PC-9 (cell line): ENCODE data around the gene PGC. TPM values are rescaled to one million over a fixed set of nuclear protein-coding genes. Genes with fewer than 3 reads are reported as not detected.

ENCODE experiments used
- BruUV-seq: library from RNA; stranded (reverse); fragments of 400-500 nt; replicated peaks from 2 replicates; lab custom pipeline; 2021; lab: Mats Ljungman, UMichigan
- CTCF ChIA-PET: fragments of 300-600 bp; sonication (Branson Sonifier 250); formaldehyde crosslinking; loops from one replicate; lab custom pipeline; 2022; ENCODE audit warnings: antibody characterized with exemption; lab: Charles Lee
- POLR2A ChIA-PET: fragments of 300-600 bp; sonication (Branson Sonifier 250); formaldehyde crosslinking; loops from one replicate; lab custom pipeline; 2022; ENCODE audit warnings: antibody characterized with exemption; ENCODE audit not compliant: unreplicated experiment; lab: Charles Lee
- DNase-seq, 2 experiments: peaks; one replicate each; pipeline versions ENCODE4 v3.0.0 to v3.0.0-alpha.2; 2015 to 2022; ENCODE audit warnings: mixed read lengths in 1 of 2
- H2AFZ ChIP-seq: fragments of 200-600 bp; sonication (generic); 2 replicates; pipeline ENCODE4 v1.8.1; 2017; ENCODE audit warnings: antibody characterized with exemption
- H3F3A ChIP-seq: fragments of 200-600 bp; sonication (generic); 2 replicates; pipeline ENCODE4 v1.8.1; 2017; ENCODE audit warnings: antibody characterized with exemption, mild to moderate bottlenecking, low read depth; ENCODE audit not compliant: insufficient read depth
- H3K27ac ChIP-seq: fragments of 200-600 bp; sonication (generic); 2 replicates; pipeline ENCODE4 v1.6.1; 2016; ENCODE audit warnings: mixed run types
- H3K27me3 ChIP-seq: fragments of 200-600 bp; sonication (generic); 2 replicates; pipeline ENCODE4 v1.6.1; 2016; ENCODE audit warnings: low read depth, mixed run types; ENCODE audit not compliant: insufficient read depth
- H3K36me3 ChIP-seq: fragments of 200-600 bp; sonication (generic); 2 replicates; pipeline ENCODE4 v1.6.1; 2016; ENCODE audit warnings: low read depth, mixed run types
- H3K4me1 ChIP-seq: fragments of 200-600 bp; sonication (generic); replicated peaks from 2 replicates; pipeline ENCODE4 v1.6.1; 2016; ENCODE audit warnings: mixed run types; ENCODE audit not compliant: insufficient read depth
- H3K4me2 ChIP-seq: fragments of 200-600 bp; sonication (generic); 2 replicates; pipeline ENCODE4 v1.6.1; 2017; ENCODE audit warnings: mixed run types
- H3K4me3 ChIP-seq: fragments of 200-600 bp; sonication (generic); 2 replicates; pipeline ENCODE4 v1.6.1; 2016; ENCODE audit warnings: mixed run types
- H3K79me2 ChIP-seq: fragments of 200-600 bp; sonication (generic); 2 replicates; pipeline ENCODE4 v1.6.1; 2017; ENCODE audit warnings: low read depth, mixed run types
- H3K9me2 ChIP-seq: fragments of 200-600 bp; sonication (generic); 2 replicates; pipeline ENCODE4 v1.8.1; 2017; ENCODE audit warnings: mild to moderate bottlenecking; ENCODE audit not compliant: insufficient read depth
- H3K9me3 ChIP-seq: fragments of 200-600 bp; sonication (generic); 2 replicates; pipeline ENCODE4 v1.8.1; 2016; ENCODE audit warnings: low read depth; ENCODE audit not compliant: insufficient read depth
- H4K20me1 ChIP-seq: fragments of 200-600 bp; sonication (generic); 2 replicates; pipeline ENCODE4 v1.8.1; 2017; ENCODE audit not compliant: insufficient read depth
- EZH2 ChIP-seq: fragments of 200-600 bp; sonication (generic); IDR thresholded peaks from 2 replicates; pipeline ENCODE4 v1.8.0; 2017; ENCODE audit warnings: antibody characterized with exemption, low read depth
- intact Hi-C: fragments of 100-400 bp; cut with micrococcal nuclease; formaldehyde crosslinking; loops from one replicate; pipeline ENCODE4 v1.10.0; 2022; ENCODE audit not compliant: unreplicated experiment
- total RNA-seq: library from RNA; stranded (reverse); gene quantifications from 2 replicates; pipeline ENCODE4 v1.2.3, GENCODE V29; 2021
- TF ChIP-seq, protein P1 (sequence below): fragments of 200-600 bp; sonication (generic); conservative IDR thresholded peaks from 2 replicates; pipeline ENCODE4 v1.6.1; 2017; ENCODE audit warnings: mixed run types, antibody characterized with exemption, mild to moderate bottlenecking, moderate library complexity

Gene PGC
- total RNA-seq, 1 experiment from 2014 or later, result not detected

- Histone ChIP-seq H3K27me3 (no peaks in the 10 kb centered on the region), H4K20me1 (no peaks in the 10 kb centered on the region), H3K4me1 (peaks cover 35% of the 10 kb centered on the region), H3K27ac (no peak overlapping the region), H3K79me2 (no peaks in the 10 kb centered on the region), H3K4me2 (no peak overlapping the region), H3F3A (peaks cover 30% of the 10 kb centered on the region), H3K4me3 (no peak overlapping the region), H3K36me3 (no peaks in the 10 kb centered on the region), H2AFZ (no peak overlapping the region), H3K9me3 (no peaks in the 10 kb centered on the region), H3K9me2 (no peaks in the 10 kb centered on the region)
- BruUV-seq, result no TSS peak
- no peak for DNase-seq
- intact Hi-C loops, result no loop called here
- TF ChIP-seq, protein P1, sequence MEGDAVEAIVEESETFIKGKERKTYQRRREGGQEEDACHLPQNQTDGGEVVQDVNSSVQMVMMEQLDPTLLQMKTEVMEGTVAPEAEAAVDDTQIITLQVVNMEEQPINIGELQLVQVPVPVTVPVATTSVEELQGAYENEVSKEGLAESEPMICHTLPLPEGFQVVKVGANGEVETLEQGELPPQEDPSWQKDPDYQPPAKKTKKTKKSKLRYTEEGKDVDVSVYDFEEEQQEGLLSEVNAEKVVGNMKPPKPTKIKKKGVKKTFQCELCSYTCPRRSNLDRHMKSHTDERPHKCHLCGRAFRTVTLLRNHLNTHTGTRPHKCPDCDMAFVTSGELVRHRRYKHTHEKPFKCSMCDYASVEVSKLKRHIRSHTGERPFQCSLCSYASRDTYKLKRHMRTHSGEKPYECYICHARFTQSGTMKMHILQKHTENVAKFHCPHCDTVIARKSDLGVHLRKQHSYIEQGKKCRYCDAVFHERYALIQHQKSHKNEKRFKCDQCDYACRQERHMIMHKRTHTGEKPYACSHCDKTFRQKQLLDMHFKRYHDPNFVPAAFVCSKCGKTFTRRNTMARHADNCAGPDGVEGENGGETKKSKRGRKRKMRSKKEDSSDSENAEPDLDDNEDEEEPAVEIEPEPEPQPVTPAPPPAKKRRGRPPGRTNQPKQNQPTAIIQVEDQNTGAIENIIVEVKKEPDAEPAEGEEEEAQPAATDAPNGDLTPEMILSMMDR, result no peak
- no peak for TF ChIP-seq EZH2
- ChIA-PET POLR2A (no interaction called here), CTCF (no interaction called here)
Observed at GRCh38 chr6:41715795-41716515, 31.2 kb downstream of the PGC start.

- no TSS peak for BruUV-seq
- H4K20me1 ChIP-seq, result no peaks in the 10 kb centered on the region
- H3K4me2 ChIP-seq, result 0 out of 2 replicates have a peak overlapping the region, but pooled peaks have one; percentile 65
- peaks cover 30% of the 10 kb centered on the region for H3F3A ChIP-seq
- no peaks in the 10 kb centered on the region for H3K9me3 ChIP-seq
- H3K9me2 ChIP-seq, result no peaks in the 10 kb centered on the region
- H3K27me3 ChIP-seq, result no peaks in the 10 kb centered on the region
- peaks cover 35% of the 10 kb centered on the region for H3K4me1 ChIP-seq
- H2AFZ ChIP-seq, result no peak overlapping the region
- no peak overlapping the region for H3K27ac ChIP-seq
- CTCF ChIA-PET, result no interaction called here
- peak in 1 of 2 experiments; percentile 20 for DNase-seq
- H3K79me2 ChIP-seq, result no peaks in the 10 kb centered on the region
- intact Hi-C loops, result no loop called here
- TF ChIP-seq EZH2, result no peak
- TF ChIP-seq, protein P1, result no peak
- POLR2A ChIA-PET, result no interaction called here
- H3K4me3 ChIP-seq, result no peak overlapping the region
- H3K36me3 ChIP-seq, result no peaks in the 10 kb centered on the region
Observed at GRCh38 chr6:41714556-41715273, 32.5 kb downstream of the PGC start.

- DNase-seq, result no peak
- no TSS peak for BruUV-seq
- H3K79me2 ChIP-seq, result no peaks in the 10 kb centered on the region
Observed at GRCh38 chr6:41713650-41714291, 33.4 kb downstream of the PGC start.

More at GRCh38 chr6:41713650-41714291, 33.4 kb downstream of the PGC start:
- H3K36me3 ChIP-seq, result no peaks in the 10 kb centered on the region
- TF ChIP-seq EZH2, result no peak
- TF ChIP-seq, protein P1, result no peak
- H4K20me1 ChIP-seq, result no peaks in the 10 kb centered on the region
- peak overlapping the region; percentile 65 for H3K4me2 ChIP-seq
- H3F3A ChIP-seq, result peaks cover 30% of the 10 kb centered on the region
- ChIA-PET POLR2A (interaction anchor here (0.6 to 1.2 kb wide), 3 partner anchors 16 to 791 kb away, joined by 3 to 16 read pairs (median 6); no protein-coding TSS in a partner anchor), CTCF (interaction anchor here (0.8 to 1.5 kb wide), 3 partner anchors 16 to 21 kb away, joined by 3 to 6 read pairs (median 5); no protein-coding TSS in a partner anchor)
- H3K9me3 ChIP-seq, result no peaks in the 10 kb centered on the region
- H3K4me1 ChIP-seq, result peaks cover 35% of the 10 kb centered on the region
- no peaks in the 10 kb centered on the region; the same call in 1 of the 2 replicates for H3K9me2 ChIP-seq
- intact Hi-C loops, result loop anchor here (1.0 kb wide), 2 partner anchors 10 to 15 kb away; no protein-coding TSS in a partner anchor
- H2AFZ ChIP-seq, result no peak overlapping the region
- H3K4me3 ChIP-seq, result no peak overlapping the region
- H3K27me3 ChIP-seq, result no peaks in the 10 kb centered on the region
- H3K27ac ChIP-seq, result peak overlapping the region; percentile 58
